GM12878 (cell line): ENCODE data around the gene PALLD. TPM values are rescaled to one million over a fixed set of nuclear protein-coding genes. Genes with fewer than 3 reads are reported as not detected.

ENCODE experiments used
- ATAC-seq: fragments of 200-7000 bp; cut with Tn5 transposase; 3 replicates; pipeline ENCODE4 v1.9.1; 2020; ENCODE audit warnings: mild to moderate bottlenecking, moderate library complexity
- BruUV-seq: library from RNA; stranded (reverse); fragments of 400-500 nt; replicated peaks from 2 replicates; lab custom pipeline; 2021; lab: Mats Ljungman, UMichigan
- CTCF ChIA-PET: fragments of 300-600 bp; sonication (Branson Sonifier 250); formaldehyde crosslinking; extraction: SDS; loops from one replicate; lab custom pipeline; 2021; ENCODE audit warnings: inconsistent platforms; lab: Yijun Ruan, JAX
- POLR2A ChIA-PET: fragments of 350-600 bp; formaldehyde crosslinking; extraction: SDS; loops from one replicate; lab custom pipeline; 2021; ENCODE audit warnings: inconsistent platforms; lab: Charles Lee
- RAD21 ChIA-PET: fragments of 300-600 bp; sonication (Branson Sonifier 250); formaldehyde crosslinking; loops from one replicate; lab custom pipeline; 2023; ENCODE audit warnings: antibody characterized with exemption; ENCODE audit not compliant: unreplicated experiment; lab: Charles Lee
- SMC1A ChIA-PET: fragments of 300-600 bp; sonication (Branson Sonifier 250); formaldehyde crosslinking; loops from one replicate; lab custom pipeline; 2023; ENCODE audit not compliant: unreplicated experiment, uncharacterized antibody; lab: Charles Lee
- DNase-seq: peaks from one replicate; pipeline ENCODE4 v3.0.0-alpha.2; 2011; ENCODE audit warnings: low read depth, low spot score
- FAIRE-seq: peaks from 3 replicates; lab custom pipeline; 2011; peaks lifted over from hg19 to GRCh38; lab: Jason Lieb, UNC
- H2AFZ ChIP-seq: 2 replicates; pipeline ENCODE4 v1.6.0; 2011; ENCODE audit warnings: low read depth, low read length, control low read depth; ENCODE audit not compliant: control insufficient read depth
- H3K27ac ChIP-seq: 2 replicates; pipeline ENCODE4 v1.5.1; 2011; ENCODE audit warnings: control low read depth; ENCODE audit not compliant: control insufficient read depth, insufficient read depth
- H3K27me3 ChIP-seq, 2 experiments: replicated peaks in 1 of 2; 2 replicates each; pipeline versions ENCODE4 v1.6.0 to v1.6.1; 2011; ENCODE audit warnings: low read length in 1 of 2; ENCODE audit not compliant: control insufficient read depth in 2 of 2, insufficient read depth in 2 of 2
- H3K36me3 ChIP-seq, 2 experiments: 2 replicates each; pipeline ENCODE4 v1.5.1; 2011; ENCODE audit warnings: low read length in 1 of 2; ENCODE audit not compliant: control insufficient read depth in 2 of 2, insufficient read depth in 2 of 2
- H3K4me1 ChIP-seq: 2 replicates; pipeline ENCODE4 v1.6.1; 2011; ENCODE audit warnings: mild to moderate bottlenecking, low read length, moderate library complexity, mixed read lengths; ENCODE audit not compliant: control insufficient read depth, insufficient read depth
- H3K4me2 ChIP-seq: 2 replicates; pipeline ENCODE4 v1.6.0; 2011; ENCODE audit warnings: control low read depth; ENCODE audit not compliant: control insufficient read depth, insufficient read depth
- H3K4me3 ChIP-seq: fragments of 200-600 bp; sonication (generic); 2 replicates; pipeline ENCODE4 v1.5.1; 2016
- H3K79me2 ChIP-seq: 2 replicates; pipeline ENCODE4 v1.6.0; 2011; ENCODE audit warnings: low read length; ENCODE audit not compliant: control insufficient read depth, insufficient read depth
- H3K9ac ChIP-seq: 2 replicates; pipeline ENCODE4 v1.8.0; 2011; ENCODE audit warnings: low read length, control low read depth, mixed read lengths; ENCODE audit not compliant: control insufficient read depth, insufficient read depth
- H3K9me3 ChIP-seq: replicated peaks from 3 replicates; pipeline ENCODE4 v1.5.1; 2011; ENCODE audit warnings: mild to moderate bottlenecking, low read length; ENCODE audit not compliant: control insufficient read depth, insufficient read depth
- H4K20me1 ChIP-seq: 2 replicates; pipeline ENCODE4 v1.6.0; 2011; ENCODE audit not compliant: control insufficient read depth, insufficient read depth
- HDAC6 ChIP-seq: fragments of 200-600 bp; sonication (generic); IDR thresholded peaks from one replicate; pipeline ENCODE4 v1.8.0; 2017; ENCODE audit warnings: antibody characterized with exemption; ENCODE audit not compliant: unreplicated experiment
- MXI1 ChIP-seq: fragments of 150-350 bp; IDR thresholded peaks from 2 replicates; pipeline ENCODE4 v1.6.1; 2011; ENCODE audit warnings: low read depth, mild to moderate bottlenecking, inconsistent platforms, low read length, improper control_type of control experiment
- RFX5 ChIP-seq: IDR thresholded peaks from 2 replicates; pipeline ENCODE4 v1.6.1; 2011; ENCODE audit warnings: low read depth, low read length, improper control_type of control experiment
- RUNX3 ChIP-seq: IDR thresholded peaks from 2 replicates; pipeline ENCODE4 v1.6.1; 2012; ENCODE audit warnings: low read length, inconsistent platforms
- TCF12 ChIP-seq: IDR thresholded peaks from 2 replicates; pipeline ENCODE4 v1.6.1; 2011; ENCODE audit warnings: low read depth, mild to moderate bottlenecking, low read length
- USF1 ChIP-seq: IDR thresholded peaks from 2 replicates; pipeline ENCODE4 v1.6.1; 2011; ENCODE audit warnings: borderline replicate concordance, low read depth, mild to moderate bottlenecking, moderate library complexity, mixed read lengths, low read length; ENCODE audit not compliant: insufficient read depth; ENCODE audit errors: extremely low read length
- ZBTB11 ChIP-seq: fragments of 450-650 bp; formaldehyde crosslinking; IDR thresholded peaks from 2 replicates; pipeline ENCODE4 v1.5.0; 2022; ENCODE audit warnings: mild to moderate bottlenecking, missing genetic modification characterization
- ZNF384 ChIP-seq: IDR thresholded peaks from 2 replicates; pipeline ENCODE4 v1.6.1; 2012; ENCODE audit warnings: low read depth, mild to moderate bottlenecking, low read length, improper control_type of control experiment, borderline replicate concordance
- WGBS: methylation state at CpG from one replicate; pipeline ENCODE4 v1.1.6; 2016; ENCODE audit warnings: low lambda C conversion rate; ENCODE audit not compliant: insufficient replicate concordance, insufficient coverage; ENCODE audit errors: missing lambda C conversion rate; 5-methylcytosine and 5-hydroxymethylcytosine counted together
- in situ Hi-C: fragments of 300-500 bp; cut with MboI; formaldehyde crosslinking; loops from 9 replicates; pipeline ENCODE4 v1.14.3; 2018; ENCODE audit warnings: mixed read lengths
- intact Hi-C: fragments of 100-400 bp; cut with micrococcal nuclease; formaldehyde crosslinking; loops from one replicate; pipeline ENCODE4 v1.14.2; 2022; ENCODE audit not compliant: unreplicated experiment
- polyA plus RNA-seq, 11 experiments: library from polyadenylated mRNA; depleted of rRNA in 4 of 11; unstranded in 6 of 11; stranded (reverse) in 5 of 11; fragments of >200 nt; fragmentation: Nextera tagmentation in 4 of 11; fragmentation: Illumina TruSeq in 1 of 11; extraction: Ambion mirVana in 4 of 11; extraction: Trizol in 1 of 11; gene quantifications; 1 replicate in 1 of 11; 2 replicates in 10 of 11; pipeline versions ENCODE4 v1.2.1 to v1.2.3, GENCODE V29; 2011 to 2016; ENCODE audit warnings: inconsistent platforms in 2 of 11, missing spikeins in 2 of 11, low read depth in 1 of 11
- total RNA-seq, 4 experiments: library from RNA; depleted of rRNA in 3 of 4; stranded (reverse); fragments of >200 nt in 3 of 4; fragmentation: Illumina TruSeq in 1 of 4; extraction: Trizol in 1 of 4; gene quantifications; 2 replicates each; pipeline versions ENCODE4 v1.2.1 to v1.2.3, GENCODE V29; 2013 to 2021

PALLD gene
- total and polyA plus RNA-seq, 10 of the 15 experiments (the other 5 are each of a cell fraction or from before 2014, with no cell fraction given): 1.0 to 7.7 (median 1.7) TPM

DNA sequence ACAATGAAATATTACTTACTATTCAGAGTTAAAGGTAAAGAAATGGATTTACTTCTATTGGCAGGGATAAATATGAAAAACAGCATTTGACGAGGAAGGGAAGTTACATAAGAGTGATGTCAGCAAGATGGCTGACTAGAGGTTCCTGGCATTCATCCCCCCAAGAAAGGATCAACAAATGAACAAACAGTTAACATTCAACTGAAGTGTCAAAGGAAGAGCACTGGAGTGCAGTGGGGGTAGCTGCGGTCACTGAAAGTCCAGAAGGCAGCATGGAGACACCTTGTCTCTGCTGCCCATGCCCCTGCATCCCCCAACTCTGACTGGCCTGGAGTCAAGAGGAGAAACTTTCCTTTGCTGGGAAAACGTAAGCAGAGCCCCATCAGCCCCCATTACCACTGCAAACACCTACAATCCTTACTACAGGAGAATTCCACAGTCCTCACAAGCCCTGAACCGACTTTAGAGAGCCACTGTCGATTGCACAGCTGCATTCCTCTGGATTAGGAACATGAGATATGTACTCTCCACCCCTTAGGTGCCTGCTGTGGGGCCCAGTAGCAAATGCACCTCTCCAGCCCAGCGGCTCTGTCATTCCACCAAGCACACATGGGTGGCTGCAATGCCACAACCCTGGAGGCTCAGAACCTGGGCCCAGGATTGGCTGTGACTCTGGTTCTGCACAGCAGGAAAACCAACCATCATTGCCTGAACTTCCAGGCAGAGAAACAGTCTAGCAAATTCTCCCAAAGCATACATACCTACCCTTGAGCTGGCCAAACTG, 433.8 kb downstream of the PALLD start:
- intact Hi-C loops (no loop called here), in situ Hi-C loops (no loop called here)
- FAIRE-seq: no peak
- no peaks in the 10 kb centered on the region for H3K79me2 ChIP-seq
- WGBS: 69% methylated on average over 6 of the region's 6 CpGs
- peaks cover 0 to 2% of the 10 kb centered on the region in 2 experiments; a peak in 1 of 4 replicates for H3K36me3 ChIP-seq
- no peaks in the 10 kb centered on the region for H4K20me1 ChIP-seq
- no peaks in the 10 kb centered on the region for H3K27me3 ChIP-seq
- no peak for DNase-seq
- no peak overlapping the region for H3K4me2 ChIP-seq
- H3K4me3 ChIP-seq: no peak overlapping the region
- H3K9ac ChIP-seq: no peak overlapping the region
- peaks cover 2% of the 10 kb centered on the region; the same call in 2 of the 3 replicates for H3K9me3 ChIP-seq
- H3K4me1 ChIP-seq: no peaks in the 10 kb centered on the region
- ChIA-PET CTCF (interaction anchor here (0.6 to 1.4 kb wide), 2 partner anchors 77 to 433 kb away, joined by 3 to 5 read pairs; no protein-coding TSS in a partner anchor), SMC1A (interaction anchor here (1.4 kb wide), 1 partner anchor 344 kb away, joined by 4 read pairs; no protein-coding TSS in a partner anchor), RAD21 (interaction anchor here (1.1 to 1.4 kb wide), 2 partner anchors 9 to 76 kb away, joined by 3 to 4 read pairs; no protein-coding TSS in a partner anchor), POLR2A (no interaction called here)
- no TSS peak for BruUV-seq
- no peak for ATAC-seq
- H3K27ac ChIP-seq: no peak overlapping the region
- no peak for TF ChIP-seq HDAC6
- TF ChIP-seq ZNF384: no peak
- TF ChIP-seq RUNX3: no peak
- TF ChIP-seq TCF12: no peak
- no peak for TF ChIP-seq MXI1
- TF ChIP-seq ZBTB11 (CRISPR knock-in tag): no peak
- TF ChIP-seq USF1: no peak
- no peak for TF ChIP-seq RFX5
- H2AFZ ChIP-seq: no peak overlapping the region
